ENCODE measurements around the gene FBXO27. TPM values are rescaled to one million over a fixed set of nuclear protein-coding genes. Genes with fewer than 3 reads are reported as not detected.

The FBXO27 gene
- total and polyA plus RNA-seq, 3 experiments from 2014 or later, result 0.37 to 0.80 (median 0.64) TPM

GRCh38 chr19:38978326-38978689 is 54.0 kb downstream of the FBXO27 start:
- peaks cover 0 to 4% (median 2%) of the 10 kb centered on the region in 3 donors for H3K36me3 Mint-ChIP-seq
- H3K36me3 ChIP-seq (ENCODE audit: insufficient read depth, low read length), result no peaks in the 10 kb centered on the region
- no peak overlapping the region for H3K27ac ChIP-seq (ENCODE audit: low read depth, low read length)
- no peak overlapping the region for H3K4me3 ChIP-seq (ENCODE audit: low read length)
- H3K9me3 ChIP-seq (ENCODE audit: low read length), result no peaks in the 10 kb centered on the region
- no peak for DNase-seq
- no peak overlapping the region for H3K4me3 Mint-ChIP-seq
- ChIA-PET CTCF (no interaction called here), POLR2A (no interaction called here)
- H3K27me3 Mint-ChIP-seq, result peaks cover 21 to 34% of the 10 kb centered on the region in 2 donors
- peaks cover 5% of the 10 kb centered on the region for H3K27me3 ChIP-seq (ENCODE audit: insufficient read depth, low read length, poor library complexity, severe bottlenecking)
- H3K9me3 Mint-ChIP-seq, result peaks cover 0 to 3% (median 0%) of the 10 kb centered on the region in 5 donors
- no peak overlapping the region for H3K27ac Mint-ChIP-seq
- peaks cover 7 to 17% (median 10%) of the 10 kb centered on the region in 3 donors for H3K4me1 Mint-ChIP-seq
- no peaks in the 10 kb centered on the region for H3K4me1 ChIP-seq (ENCODE audit: insufficient read depth, low read length)

- POLR2A ChIA-PET, result no interaction called here
- DNase-seq, result no peak
- H3K4me3 Mint-ChIP-seq, result no peak overlapping the region
Measured at GRCh38 chr19:38977445-38978325, 54.7 kb downstream of the FBXO27 start.

GRCh38 chr19:38975861-38976271 is 56.5 kb downstream of the FBXO27 start:
- H3K27me3 Mint-ChIP-seq, result peaks cover 21 to 34% of the 10 kb centered on the region in 2 donors
- peaks cover 0 to 3% (median 0%) of the 10 kb centered on the region in 5 donors for H3K9me3 Mint-ChIP-seq
- ChIA-PET CTCF (interaction anchor here (0.8 kb wide), 1 partner anchor 525 kb away, joined by 3 read pairs; no protein-coding TSS in a partner anchor), POLR2A (no interaction called here)
- peak overlapping the region in 2 of 8 donors; percentile 49 to 61 for H3K27ac Mint-ChIP-seq
- DNase-seq, result no peak
- Histone ChIP-seq H3K27ac (ENCODE audit: low read depth, low read length) (peak overlapping the region; percentile 64), H3K9me3 (ENCODE audit: low read length) (no peaks in the 10 kb centered on the region), H3K4me1 (ENCODE audit: insufficient read depth, low read length) (no peaks in the 10 kb centered on the region), H3K36me3 (ENCODE audit: insufficient read depth, low read length) (no peaks in the 10 kb centered on the region), H3K27me3 (ENCODE audit: insufficient read depth, low read length, poor library complexity, severe bottlenecking) (peaks cover 5% of the 10 kb centered on the region), H3K4me3 (ENCODE audit: low read length) (no peak overlapping the region)
- H3K4me1 Mint-ChIP-seq, result peaks cover 7 to 17% (median 10%) of the 10 kb centered on the region in 3 donors
- peak overlapping the region in 5 of 7 donors; percentile 50 to 78 (median 60) for H3K4me3 Mint-ChIP-seq
- peaks cover 0 to 4% (median 2%) of the 10 kb centered on the region in 3 donors for H3K36me3 Mint-ChIP-seq

More at GRCh38 chr19:38977445-38978325, 54.7 kb downstream of the FBXO27 start:
- Histone ChIP-seq H3K9me3 (ENCODE audit: low read length) (no peaks in the 10 kb centered on the region), H3K4me3 (ENCODE audit: low read length) (no peak overlapping the region), H3K4me1 (ENCODE audit: insufficient read depth, low read length) (no peaks in the 10 kb centered on the region), H3K27me3 (ENCODE audit: insufficient read depth, low read length, poor library complexity, severe bottlenecking) (peaks cover 5% of the 10 kb centered on the region), H3K36me3 (ENCODE audit: insufficient read depth, low read length) (no peaks in the 10 kb centered on the region), H3K27ac (ENCODE audit: low read depth, low read length) (no peak overlapping the region)
- H3K4me1 Mint-ChIP-seq, result peaks cover 7 to 17% (median 10%) of the 10 kb centered on the region in 3 donors
- peaks cover 0 to 3% (median 0%) of the 10 kb centered on the region in 5 donors for H3K9me3 Mint-ChIP-seq
- CTCF ChIA-PET, result no interaction called here
- H3K27ac Mint-ChIP-seq, result peak overlapping the region in 1 of 8 donors; percentile 34
- peaks cover 21 to 34% of the 10 kb centered on the region in 2 donors for H3K27me3 Mint-ChIP-seq
- peaks cover 0 to 4% (median 2%) of the 10 kb centered on the region in 3 donors for H3K36me3 Mint-ChIP-seq

GRCh38 chr19:38975214-38975860 is 57.0 kb downstream of the FBXO27 start, which contains the start of gene FBXO17:
Gene FBXO17 (minus strand): TSS chr19:38975742. CDS start chr19:38950319, 25,423 bp downstream.
- Mint-ChIP-seq H3K4me1 (peaks cover 7 to 17% (median 10%) of the 10 kb centered on the region in 3 donors), H3K27me3 (peaks cover 20 to 30% of the 10 kb centered on the region in 2 donors), H3K27ac (peak within 1 kb of the TSS in 4 of 8 donors; percentile 34 to 87 (median 55)), H3K4me3 (peak within 1 kb of the TSS in 6 of 7 donors; percentile 29 to 81 (median 58)), H3K9me3 (no peaks in the 10 kb centered on the region), H3K36me3 (peaks cover 0 to 2% (median under 1%) of the 10 kb centered on the region in 3 donors)
- no peak for DNase-seq
- Histone ChIP-seq H3K27me3 (ENCODE audit: insufficient read depth, low read length, poor library complexity, severe bottlenecking) (peaks cover 5% of the 10 kb centered on the region), H3K9me3 (ENCODE audit: low read length) (no peaks in the 10 kb centered on the region), H3K27ac (ENCODE audit: low read depth, low read length) (peak within 1 kb of the TSS; percentile 64), H3K36me3 (ENCODE audit: insufficient read depth, low read length) (no peaks in the 10 kb centered on the region), H3K4me1 (ENCODE audit: insufficient read depth, low read length) (no peaks in the 10 kb centered on the region), H3K4me3 (ENCODE audit: low read length) (no peak within 1 kb of the TSS)
- ChIA-PET CTCF (no interaction called here), POLR2A (no interaction called here)

- peaks cover 5% of the 10 kb centered on the region for H3K27me3 ChIP-seq (ENCODE audit: insufficient read depth, low read length, poor library complexity, severe bottlenecking)
- Mint-ChIP-seq H3K27ac (peak overlapping the region in 1 of 8 donors; percentile 34), H3K27me3 (peaks cover 19 to 29% of the 10 kb centered on the region in 2 donors), H3K9me3 (no peaks in the 10 kb centered on the region), H3K36me3 (peaks cover 0 to 2% (median 0%) of the 10 kb centered on the region in 3 donors), H3K4me1 (peaks cover 7 to 17% (median 10%) of the 10 kb centered on the region in 3 donors), H3K4me3 (peak overlapping the region in 6 of 7 donors; percentile 6 to 81 (median 30))
- no peak overlapping the region for H3K4me3 ChIP-seq (ENCODE audit: low read length)
- H3K9me3 ChIP-seq (ENCODE audit: low read length), result no peaks in the 10 kb centered on the region
- ChIA-PET POLR2A (no interaction called here), CTCF (no interaction called here)
- H3K4me1 ChIP-seq (ENCODE audit: insufficient read depth, low read length), result no peaks in the 10 kb centered on the region
- H3K27ac ChIP-seq (ENCODE audit: low read depth, low read length), result peak overlapping the region; percentile 51
- no peaks in the 10 kb centered on the region for H3K36me3 ChIP-seq (ENCODE audit: insufficient read depth, low read length)
- DNase-seq, result no peak
Measured at GRCh38 chr19:38974624-38975213, 57.6 kb downstream of the FBXO27 start.

Other genes starting within 250 kb of the FBXO27 start
- gene LGALS7B, start 243.3 kb downstream of the FBXO27 start, total RNA-seq, result not detected
- gene LGALS7B, start 243.3 kb downstream of the FBXO27 start, polyA plus RNA-seq, result not detected
- 1 to 10 TPM; 1.2 to 1.8 TPM for gene LGALS4, start 219.6 kb downstream of the FBXO27 start, total RNA-seq
- gene LGALS4, start 219.6 kb downstream of the FBXO27 start, polyA plus RNA-seq, result 0.44 TPM
- gene ECH1, start 200.8 kb downstream of the FBXO27 start, total RNA-seq, result 100 to 1,000 TPM; 111 to 114 TPM
- gene ECH1, start 200.8 kb downstream of the FBXO27 start, polyA plus RNA-seq, result 272 TPM
- 100 to 1,000 TPM; 656 to 679 TPM for gene HNRNPL, start 182.6 kb downstream of the FBXO27 start, total RNA-seq
- 73.4 TPM for gene HNRNPL, start 182.6 kb downstream of the FBXO27 start, polyA plus RNA-seq
- 10 to 100 TPM; 82.3 to 85.4 TPM for gene RINL, start 154.3 kb downstream of the FBXO27 start, total RNA-seq
- 42.6 TPM for gene RINL, start 154.3 kb downstream of the FBXO27 start, polyA plus RNA-seq
- 10 to 100 TPM; 33.6 to 36.5 TPM for gene SIRT2, start 132.9 kb downstream of the FBXO27 start, total RNA-seq
- gene SIRT2, start 132.9 kb downstream of the FBXO27 start, polyA plus RNA-seq, result 51.2 TPM
- 100 to 1,000 TPM; 107 to 116 TPM for gene NFKBIB, start 132.6 kb downstream of the FBXO27 start, total RNA-seq
- 15.6 TPM for gene NFKBIB, start 132.6 kb downstream of the FBXO27 start, polyA plus RNA-seq
- under 1 TPM; 0.44 to 0.61 TPM for gene CCER2, start 120.4 kb downstream of the FBXO27 start, total RNA-seq
- not detected for gene CCER2, start 120.4 kb downstream of the FBXO27 start, polyA plus RNA-seq
- gene SARS2, start 101.8 kb downstream of the FBXO27 start, total RNA-seq, result 10 to 100 TPM; 43.1 to 46.7 TPM
- 18.9 TPM for gene SARS2, start 101.8 kb downstream of the FBXO27 start, polyA plus RNA-seq
- 100 to 1,000 TPM; 113 to 117 TPM for gene MRPS12, start 101.6 kb downstream of the FBXO27 start, total RNA-seq
- gene MRPS12, start 101.6 kb downstream of the FBXO27 start, polyA plus RNA-seq, result 94.4 TPM
- not detected for gene FBXO17, start 56.8 kb downstream of the FBXO27 start, total RNA-seq
- 0.16 TPM for gene FBXO17, start 56.8 kb downstream of the FBXO27 start, polyA plus RNA-seq
- not detected for gene ACP7, start 51.8 kb upstream of the FBXO27 start, total RNA-seq
- 0.22 TPM for gene ACP7, start 51.8 kb upstream of the FBXO27 start, polyA plus RNA-seq
- 10 to 100 TPM; 21.3 to 21.8 TPM for gene PAK4, start 93.2 kb upstream of the FBXO27 start, total RNA-seq
- gene PAK4, start 93.2 kb upstream of the FBXO27 start, polyA plus RNA-seq, result 1.8 TPM
- not detected for gene NCCRP1, start 164.4 kb upstream of the FBXO27 start, total RNA-seq
- not detected for gene NCCRP1, start 164.4 kb upstream of the FBXO27 start, polyA plus RNA-seq
- gene SYCN, start 171.7 kb upstream of the FBXO27 start, total RNA-seq, result not detected
- gene SYCN, start 171.7 kb upstream of the FBXO27 start, polyA plus RNA-seq, result not detected
- not detected for gene IFNL3, start 212.5 kb upstream of the FBXO27 start, total RNA-seq
- not detected for gene IFNL3, start 212.5 kb upstream of the FBXO27 start, polyA plus RNA-seq
- gene IFNL4, start 216.3 kb upstream of the FBXO27 start, total RNA-seq, result under 1 TPM in 1 of 2 experiments, not detected in 1; 0.31 TPM
- gene IFNL4, start 216.3 kb upstream of the FBXO27 start, polyA plus RNA-seq, result not detected
- gene IFNL2, start 235.8 kb upstream of the FBXO27 start, total RNA-seq, result not detected
- not detected for gene IFNL2, start 235.8 kb upstream of the FBXO27 start, polyA plus RNA-seq

Measured in CD8-positive, alpha-beta memory T cell (primary cell).